Prostate gland (tissue), 2 donors: ENCODE results near the gene IFRD1.

Experiments
- POLR2A ChIP-seq: fragments of 450-650 bp; IDR thresholded peaks from one replicate; pipeline ENCODE4 v1.6.1; 2016; ENCODE audit warnings: antibody characterized with exemption, mild to moderate bottlenecking
- POLR2AphosphoS5 ChIP-seq: sonication (generic); formaldehyde crosslinking; IDR thresholded peaks from one replicate; pipeline ENCODE4 v1.6.1; 2017; ENCODE audit warnings: antibody characterized with exemption
- TF ChIP-seq, protein P1 (sequence below), 4 experiments: fragments of 200-600 bp in 2 of 4; fragments of 450-650 bp in 2 of 4; sonication (generic) in 2 of 4; IDR thresholded peaks; 1 replicate in 3 of 4; 2 replicates in 1 of 4; pipeline ENCODE4 v1.5.1; 2016 to 2019; ENCODE audit warnings: antibody characterized with exemption in 4 of 4, mild to moderate bottlenecking in 2 of 4, moderate library complexity in 2 of 4

DNA sequence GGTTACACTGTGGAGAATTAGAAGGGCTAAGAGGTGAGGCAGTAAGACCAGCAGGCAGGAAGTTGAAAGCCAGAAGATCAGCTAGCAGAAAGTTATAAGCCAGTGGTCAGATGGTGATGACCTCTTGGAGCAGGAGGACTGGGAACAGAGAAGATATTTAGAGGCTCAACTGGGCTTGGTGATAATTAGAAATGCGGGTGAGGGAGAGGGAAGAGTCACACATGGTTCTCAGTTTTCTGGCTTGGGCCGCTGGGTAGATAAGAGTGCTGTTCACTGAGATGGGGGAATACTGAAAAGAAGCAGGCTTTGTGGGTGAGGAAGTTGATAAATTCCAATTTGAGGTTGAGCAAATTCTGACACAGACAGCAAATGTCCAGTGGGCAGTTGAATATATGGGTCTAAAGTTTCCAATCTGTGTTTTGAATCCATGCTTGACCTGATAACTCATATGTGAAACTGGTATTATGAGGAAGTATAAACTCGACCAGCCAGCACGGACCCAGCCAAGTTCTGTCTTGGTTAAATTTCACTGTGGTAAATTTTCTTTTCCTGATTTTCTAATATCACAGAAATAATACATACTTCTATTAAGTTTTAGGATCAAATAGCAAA, 53.2 kb downstream of the IFRD1 start:
- TF ChIP-seq, protein P1, sequence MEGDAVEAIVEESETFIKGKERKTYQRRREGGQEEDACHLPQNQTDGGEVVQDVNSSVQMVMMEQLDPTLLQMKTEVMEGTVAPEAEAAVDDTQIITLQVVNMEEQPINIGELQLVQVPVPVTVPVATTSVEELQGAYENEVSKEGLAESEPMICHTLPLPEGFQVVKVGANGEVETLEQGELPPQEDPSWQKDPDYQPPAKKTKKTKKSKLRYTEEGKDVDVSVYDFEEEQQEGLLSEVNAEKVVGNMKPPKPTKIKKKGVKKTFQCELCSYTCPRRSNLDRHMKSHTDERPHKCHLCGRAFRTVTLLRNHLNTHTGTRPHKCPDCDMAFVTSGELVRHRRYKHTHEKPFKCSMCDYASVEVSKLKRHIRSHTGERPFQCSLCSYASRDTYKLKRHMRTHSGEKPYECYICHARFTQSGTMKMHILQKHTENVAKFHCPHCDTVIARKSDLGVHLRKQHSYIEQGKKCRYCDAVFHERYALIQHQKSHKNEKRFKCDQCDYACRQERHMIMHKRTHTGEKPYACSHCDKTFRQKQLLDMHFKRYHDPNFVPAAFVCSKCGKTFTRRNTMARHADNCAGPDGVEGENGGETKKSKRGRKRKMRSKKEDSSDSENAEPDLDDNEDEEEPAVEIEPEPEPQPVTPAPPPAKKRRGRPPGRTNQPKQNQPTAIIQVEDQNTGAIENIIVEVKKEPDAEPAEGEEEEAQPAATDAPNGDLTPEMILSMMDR (IDR thresholded peaks at IDR 0.05): no peak
- TF ChIP-seq POLR2A: no peak
- no peak for TF ChIP-seq POLR2AphosphoS5
